ENCODE measurements around the gene LUC7L2.
A peak's percentile ranks its signal among the peaks of the same experiment; 100 is the strongest.
"Not testable (repeated sequence)": the region's sequence is repeated elsewhere in the genome, so short reads cannot be mapped to it uniquely, and the experiment has no call there.

Gene LUC7L2

DNA sequence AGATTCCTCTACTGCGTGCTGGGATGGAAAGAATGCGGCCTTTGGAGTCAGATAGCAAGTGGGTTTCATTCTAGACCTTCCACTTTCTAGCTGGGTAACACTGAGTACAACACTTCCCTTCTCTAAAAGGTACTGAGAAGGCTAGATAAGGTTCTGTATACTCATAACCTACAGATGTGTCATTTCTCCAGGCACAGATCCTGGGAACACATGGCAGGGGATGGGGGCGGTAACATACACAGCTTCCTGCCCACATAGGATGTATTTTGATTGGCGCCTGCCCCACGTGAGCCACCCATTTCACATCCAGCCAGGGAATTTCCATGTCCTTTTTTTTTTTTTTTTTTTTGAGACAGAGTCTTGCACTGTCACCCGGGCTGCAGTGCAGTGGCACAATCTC is 91.9 kb downstream of the LUC7L2 start:
- no peak for DNase-seq

DNA sequence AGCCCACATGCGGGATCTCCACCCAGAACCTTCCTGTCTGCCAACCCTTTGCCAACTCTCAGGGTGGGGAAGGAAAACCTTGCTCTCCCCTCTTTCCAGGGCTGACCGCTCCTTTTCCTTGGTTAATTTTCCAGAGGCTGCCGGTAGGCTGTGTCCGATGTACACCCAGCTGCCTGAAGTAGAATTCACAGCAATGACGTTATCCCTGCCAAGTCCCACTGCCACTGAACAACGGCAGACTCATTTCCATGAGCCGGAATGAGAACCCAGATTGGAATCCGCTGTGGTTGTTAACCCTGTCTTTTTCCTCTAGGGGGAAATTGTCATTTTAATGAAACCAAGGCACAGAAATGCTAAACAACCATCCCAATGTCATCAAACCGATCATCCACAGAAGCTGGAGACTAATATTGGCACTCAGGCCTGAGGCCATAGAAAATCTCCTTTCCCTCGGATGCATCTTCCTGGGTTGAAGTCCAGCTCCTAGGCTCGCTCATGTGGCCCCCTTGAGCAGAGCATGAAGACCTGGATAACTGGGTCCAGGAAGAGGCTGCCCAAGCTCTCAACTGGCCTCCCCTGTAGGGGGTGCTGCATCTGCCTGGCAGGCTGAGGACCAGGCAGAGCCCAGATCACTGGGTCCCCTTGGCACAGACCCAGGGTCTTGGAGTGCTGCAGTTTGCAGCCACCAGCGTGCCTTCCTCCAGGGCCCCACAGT is 93.4 kb downstream of the LUC7L2 start:
- DNase-seq = no peak

DNA sequence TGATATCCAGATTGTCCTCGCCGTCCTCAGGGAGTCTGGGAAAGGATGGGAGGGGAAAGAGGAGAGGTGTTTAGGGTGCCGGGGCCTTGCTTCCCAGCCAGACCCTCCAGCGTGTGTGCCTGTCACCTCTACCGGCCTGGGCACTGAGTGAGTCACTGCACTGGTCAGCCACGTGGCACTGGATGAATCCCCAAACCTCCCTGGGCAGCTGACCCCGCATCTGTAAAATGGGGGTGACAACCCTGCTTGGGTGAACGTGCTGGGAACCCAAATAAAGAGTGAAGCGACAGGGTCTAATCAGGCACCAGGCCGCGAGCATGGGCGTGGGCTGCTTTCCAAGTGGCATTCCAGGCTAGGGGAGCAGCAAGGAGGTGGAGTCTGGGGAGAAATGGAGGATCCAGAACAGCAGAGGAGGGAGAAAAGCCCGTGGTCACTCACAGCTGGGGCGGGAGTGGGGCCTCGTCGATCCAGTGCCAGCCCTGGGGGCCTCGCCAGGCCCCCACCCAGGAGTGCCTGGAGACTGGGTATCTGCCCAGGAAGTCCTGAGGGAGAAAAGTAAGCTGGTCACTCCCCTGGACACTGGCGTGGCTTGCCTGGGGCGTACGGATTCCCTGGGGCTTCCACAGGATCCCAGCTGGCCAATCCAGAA is 94.1 kb downstream of the LUC7L2 start:
- DNase-seq = no peak

DNA sequence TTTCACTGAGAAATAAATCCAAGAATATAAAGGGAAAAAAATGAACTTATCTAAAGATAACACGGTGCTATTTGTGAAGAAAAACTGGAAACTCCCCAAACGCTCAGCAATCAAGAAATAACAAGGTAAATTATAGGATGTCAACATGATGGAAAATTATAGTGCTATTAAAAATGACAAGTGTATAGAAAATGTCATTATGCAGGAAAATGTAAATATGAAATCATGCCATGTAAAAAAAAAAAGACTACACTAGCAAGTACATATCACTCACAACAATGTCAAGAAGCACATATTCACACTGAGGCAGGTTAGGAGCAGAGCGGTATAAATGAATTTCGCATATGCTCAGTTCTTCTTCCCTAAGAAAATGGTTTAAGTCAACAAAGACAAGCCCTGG is 96.1 kb downstream of the LUC7L2 start:
- peak in 1 of 3 experiments; percentile 67 for DNase-seq

DNA sequence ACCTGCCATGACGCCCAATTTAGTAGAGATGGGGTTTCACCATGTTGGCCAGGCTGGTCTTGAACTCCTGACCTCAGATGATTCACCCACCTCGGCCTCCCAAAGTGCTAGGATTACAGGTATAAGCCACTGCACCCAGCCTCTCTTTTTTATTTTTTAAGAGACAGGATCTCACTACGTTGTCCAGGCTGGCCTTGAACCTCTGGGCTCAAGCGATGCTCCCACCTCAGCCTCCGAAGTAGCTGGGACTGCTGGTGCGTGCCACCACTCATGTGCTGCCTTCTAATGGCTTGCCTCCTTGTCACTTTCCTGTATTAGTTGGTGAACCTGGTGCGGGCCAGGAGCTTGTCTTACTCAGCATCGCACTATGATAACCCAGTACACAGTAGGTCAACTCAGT is 96.8 kb downstream of the LUC7L2 start:
- DNase-seq = no peak

DNA sequence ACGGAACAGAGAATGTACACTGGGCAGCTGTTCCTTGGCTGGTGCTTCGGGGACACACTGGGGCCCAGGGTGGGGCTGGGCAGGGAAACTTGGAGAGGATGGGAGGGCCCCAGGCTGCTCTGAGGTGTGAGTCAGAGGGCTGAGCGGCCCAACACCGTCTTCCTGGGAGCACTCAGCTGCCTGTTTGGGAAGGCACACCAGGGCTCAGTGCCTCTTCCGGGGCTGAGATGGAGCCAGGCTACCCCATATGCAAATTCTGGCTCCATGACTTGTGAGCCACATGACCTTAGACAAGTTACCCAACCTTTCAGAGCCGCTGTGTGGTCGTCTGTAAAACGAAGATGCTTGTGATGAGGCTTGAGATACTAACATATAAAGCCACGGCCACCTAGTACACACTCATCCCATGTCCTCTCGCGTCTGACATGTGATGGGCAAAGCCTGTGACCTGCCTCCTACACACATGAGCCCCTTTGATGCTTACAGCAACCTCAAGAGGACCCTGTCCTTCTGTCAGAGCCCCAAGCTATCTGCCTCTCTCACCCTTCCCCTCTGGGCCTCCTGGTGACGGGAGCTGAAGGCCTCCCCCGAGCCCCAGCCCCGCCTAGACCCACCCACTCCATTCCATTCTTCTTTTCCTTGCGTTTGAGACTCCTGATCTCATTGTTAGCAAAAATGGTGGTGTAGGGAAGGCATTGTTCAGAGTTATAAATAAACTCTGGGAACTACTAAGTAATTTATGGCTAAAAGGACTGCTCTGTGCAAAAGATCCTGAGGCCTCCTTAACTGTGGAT is 97.7 kb downstream of the LUC7L2 start:
- DNase-seq = no peak

DNA sequence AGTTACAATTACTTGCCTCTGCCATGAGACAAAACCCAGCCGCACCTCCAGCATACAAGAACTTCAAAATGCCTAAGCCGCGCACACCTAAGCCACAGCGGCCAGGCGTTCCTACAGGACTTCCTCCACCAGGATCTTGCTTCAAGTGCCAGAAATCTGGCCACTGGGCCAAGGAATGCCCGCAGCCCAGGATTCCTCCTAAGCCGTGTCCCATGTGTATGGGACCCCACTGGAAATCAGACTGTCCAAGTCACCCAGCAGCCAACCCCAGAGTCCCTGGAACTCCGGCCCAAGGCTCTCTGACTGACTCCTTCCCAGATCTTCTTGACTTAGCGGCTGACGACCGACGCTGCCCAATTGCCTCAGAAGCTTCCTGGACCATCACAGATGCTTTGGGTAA is 103.7 kb downstream of the LUC7L2 start:
- DNase-seq = not testable (repeated sequence)

DNA sequence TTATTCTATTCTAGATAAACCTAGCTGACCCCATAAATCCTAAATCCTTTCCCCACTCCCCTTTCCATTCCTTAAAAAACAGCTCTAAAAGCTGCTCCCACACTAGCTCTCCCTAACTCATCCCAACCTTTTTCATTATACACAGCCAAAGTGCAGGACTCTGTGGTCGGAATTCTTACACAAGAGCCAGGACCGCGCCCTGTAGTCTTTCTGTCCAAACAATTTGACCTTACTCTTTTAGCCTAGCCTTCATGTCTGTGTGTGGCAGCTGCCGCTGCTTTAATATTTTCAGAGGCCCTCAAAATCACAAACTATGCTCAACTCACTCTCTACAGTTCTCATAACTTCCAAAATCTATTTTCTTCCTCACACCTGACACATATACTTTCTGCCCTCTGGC is 104.8 kb downstream of the LUC7L2 start:
- DNase-seq = not testable (repeated sequence)

DNA sequence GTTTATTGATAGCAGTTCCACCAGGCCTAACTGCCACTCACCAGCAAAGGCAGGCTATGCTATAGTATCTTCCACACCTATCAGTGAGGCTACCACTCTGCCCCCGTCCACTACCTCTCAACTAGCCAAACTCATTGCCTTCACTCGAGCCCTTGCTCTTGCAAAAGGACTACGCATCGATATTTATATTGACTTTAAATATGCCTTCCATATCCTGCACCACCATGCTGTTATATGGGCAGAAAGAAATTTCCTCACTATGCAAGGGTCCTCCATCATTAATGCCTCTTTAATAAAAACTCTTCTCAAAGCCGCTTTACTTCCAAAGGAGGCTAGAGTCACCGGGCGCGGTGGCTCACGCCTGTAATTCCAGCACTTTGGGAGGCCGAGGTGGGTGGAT is 105.4 kb downstream of the LUC7L2 start:
- DNase-seq = not testable (repeated sequence)

DNA sequence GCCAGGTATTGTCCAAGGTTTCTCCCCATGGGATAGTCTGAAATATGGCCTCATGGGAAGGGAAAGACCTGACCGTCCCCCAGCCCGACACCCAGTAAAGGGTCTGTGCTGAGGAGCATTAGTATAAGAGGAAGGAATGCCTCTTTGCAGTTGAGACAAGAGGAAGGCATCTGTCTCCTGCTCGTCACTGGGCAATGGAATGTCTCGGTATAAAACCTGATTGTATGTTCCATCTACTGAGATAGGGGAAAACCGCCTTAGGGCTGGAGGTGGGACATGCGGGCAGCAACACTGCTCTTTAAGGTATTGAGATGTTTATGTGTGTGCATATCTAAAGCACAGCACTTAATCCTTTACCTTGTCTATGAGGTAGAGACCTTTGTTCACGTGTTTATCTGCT is 108.0 kb downstream of the LUC7L2 start:
- DNase-seq = not testable (repeated sequence)

DNA sequence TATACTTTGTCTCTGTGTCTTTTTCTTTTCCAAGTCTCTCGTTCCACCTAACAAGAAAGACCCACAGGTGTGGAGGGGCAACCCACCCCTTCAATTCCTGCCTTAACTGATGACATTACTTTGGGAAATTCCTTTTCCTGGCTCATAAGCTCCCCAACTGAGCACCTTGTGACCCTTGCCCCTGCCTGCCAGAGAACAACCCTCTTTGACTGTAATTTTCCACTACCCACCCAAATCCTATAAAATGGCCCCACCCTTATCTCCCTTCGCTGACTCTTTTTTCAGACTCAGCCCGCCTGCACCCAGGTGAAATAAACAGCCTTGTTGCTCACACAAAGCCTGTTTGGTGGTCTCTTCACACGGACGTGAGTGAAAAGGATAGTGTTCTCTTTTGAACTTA is 108.6 kb downstream of the LUC7L2 start:
- not testable (repeated sequence) for DNase-seq

DNA sequence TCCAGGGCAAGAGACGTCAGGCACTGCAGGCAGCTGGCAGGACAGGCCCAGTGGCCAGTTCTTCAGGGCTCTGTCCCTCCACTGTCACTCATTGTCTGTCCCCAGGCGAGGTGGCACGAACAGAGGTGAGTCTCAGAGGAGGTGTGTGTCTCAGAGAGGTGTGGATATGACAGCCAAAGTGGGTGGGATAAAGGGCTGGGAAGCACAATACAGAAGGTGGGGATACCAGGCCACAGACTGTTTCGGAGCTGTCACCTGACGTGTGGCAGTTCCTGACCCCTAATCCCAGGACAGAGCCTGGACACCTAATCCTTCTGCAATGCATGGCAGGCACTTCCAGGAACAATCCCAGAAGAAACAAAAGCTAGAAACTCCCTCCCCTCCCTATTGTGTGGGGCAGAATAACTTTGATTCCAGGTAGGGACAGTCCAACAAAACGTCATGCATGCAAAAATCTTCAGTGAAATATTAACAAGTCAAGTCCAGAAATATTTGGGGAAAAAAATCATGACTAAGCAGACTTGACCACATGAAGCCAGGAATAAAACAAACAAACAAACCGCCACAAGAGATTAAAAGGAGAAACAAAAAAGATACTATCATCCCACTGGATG is 112.2 kb downstream of the LUC7L2 start:
- DNase-seq = no peak

All from NCI-H1417 (cell line).